Trophoblast cell (in vitro differentiated cells and primary cell): Measurements from ENCODE around the gene PPP2R3B.

Experiments
- DNase-seq, 2 donors: peaks; one replicate each; pipeline ENCODE4 v3.0.0-alpha.2; 2016
- H2AFZ ChIP-seq: 2 replicates; pipeline ENCODE4 v1.6.1; 2013; ENCODE audit warnings: low read length, moderate library complexity, mild to moderate bottlenecking; ENCODE audit not compliant: insufficient read depth, poor library complexity
- H2AK5ac ChIP-seq: 2 replicates; pipeline ENCODE4 v1.6.1; 2013; ENCODE audit warnings: mild to moderate bottlenecking, low read length
- H2BK120ac ChIP-seq: 2 replicates; pipeline ENCODE4 v1.6.1; 2013; ENCODE audit warnings: low read length, mild to moderate bottlenecking, moderate library complexity; ENCODE audit not compliant: insufficient read depth, poor library complexity
- H2BK12ac ChIP-seq: 2 replicates; pipeline ENCODE4 v1.6.1; 2013; ENCODE audit warnings: mild to moderate bottlenecking, low read length, moderate library complexity
- H2BK5ac ChIP-seq: 2 replicates; pipeline ENCODE4 v1.6.1; 2013; ENCODE audit warnings: low read length, low read depth, moderate library complexity, mild to moderate bottlenecking; ENCODE audit not compliant: poor library complexity
- H3K14ac ChIP-seq: 2 replicates; pipeline ENCODE4 v1.6.1; 2013; ENCODE audit warnings: mild to moderate bottlenecking, low read length
- H3K18ac ChIP-seq: 2 replicates; pipeline ENCODE4 v1.6.1; 2013; ENCODE audit warnings: mild to moderate bottlenecking, low read length
- H3K23ac ChIP-seq: 2 replicates; pipeline ENCODE4 v1.6.1; 2013; ENCODE audit warnings: low read length
- H3K27ac ChIP-seq: 2 replicates; pipeline ENCODE4 v1.5.1; 2013; ENCODE audit warnings: low read depth, mild to moderate bottlenecking, inconsistent platforms, low read length, moderate library complexity
- H3K27me3 ChIP-seq: 2 replicates; pipeline ENCODE4 v1.6.1; 2013; ENCODE audit warnings: inconsistent platforms, mild to moderate bottlenecking, low read length, moderate library complexity; ENCODE audit not compliant: insufficient read depth
- H3K36me3 ChIP-seq, 2 experiments: 1 replicate in 1 of 2; 2 replicates in 1 of 2; pipeline ENCODE4 v1.6.1; 2013; ENCODE audit warnings: low read length in 2 of 2, mild to moderate bottlenecking in 2 of 2, moderate library complexity in 1 of 2; ENCODE audit not compliant: insufficient read depth in 2 of 2, control insufficient read depth in 1 of 2
- H3K4ac ChIP-seq: 2 replicates; pipeline ENCODE4 v1.6.1; 2013; ENCODE audit warnings: low read depth, mild to moderate bottlenecking, low read length, moderate library complexity
- H3K4me1 ChIP-seq, 2 experiments: 1 replicate in 1 of 2; 2 replicates in 1 of 2; pipeline ENCODE4 v1.6.1; 2013; ENCODE audit warnings: low read length in 2 of 2, mild to moderate bottlenecking in 2 of 2, moderate library complexity in 1 of 2; ENCODE audit not compliant: insufficient read depth in 2 of 2, control insufficient read depth in 1 of 2
- H3K4me2 ChIP-seq: 2 replicates; pipeline ENCODE4 v1.6.1; 2013; ENCODE audit warnings: inconsistent platforms, mild to moderate bottlenecking, low read length, moderate library complexity
- H3K4me3 ChIP-seq: 2 replicates; pipeline ENCODE4 v1.5.1; 2013; ENCODE audit warnings: mild to moderate bottlenecking, low read depth, low read length, inconsistent platforms
- H3K79me1 ChIP-seq: one replicate; pipeline ENCODE4 v1.6.1; 2013; ENCODE audit warnings: low read length
- H3K79me2 ChIP-seq: 2 replicates; pipeline ENCODE4 v1.6.1; 2013; ENCODE audit warnings: low read length, mild to moderate bottlenecking; ENCODE audit not compliant: control insufficient read depth, insufficient read depth, poor library complexity
- H3K9ac ChIP-seq: 2 replicates; pipeline ENCODE4 v1.6.1; 2013; ENCODE audit warnings: mild to moderate bottlenecking, low read length
- H3K9me3 ChIP-seq: 2 replicates; pipeline ENCODE4 v1.6.1; 2013; ENCODE audit warnings: low read depth, mild to moderate bottlenecking, control low read depth, inconsistent platforms, low read length; ENCODE audit not compliant: insufficient read depth
- H4K12ac ChIP-seq: 2 replicates; pipeline ENCODE4 v1.6.1; 2013; ENCODE audit warnings: low read depth, mild to moderate bottlenecking, low read length, moderate library complexity
- H4K8ac ChIP-seq: 2 replicates; pipeline ENCODE4 v1.6.1; 2013; ENCODE audit warnings: low read depth, mild to moderate bottlenecking, low read length, moderate library complexity
- H4K91ac ChIP-seq: one replicate; pipeline ENCODE4 v1.6.1; 2013; ENCODE audit warnings: low read depth, mild to moderate bottlenecking, low read length, moderate library complexity
- WGBS: extraction: QIAGEN DNeasy Blood & Tissue Kit; methylation state at CpG from one replicate; pipeline ENCODE4 v1.1.7; 2013; ENCODE audit warnings: missing lambda C conversion rate; ENCODE audit not compliant: insufficient read length, insufficient coverage; ENCODE audit errors: extremely low coverage; 5-methylcytosine and 5-hydroxymethylcytosine counted together

PPP2R3B gene

GRCh38 chrX:300334-300733 is 86.4 kb downstream of the PPP2R3B start:
- no peaks in the 10 kb centered on the region for H3K4me1 ChIP-seq
- peaks cover 54 to 56% of the 10 kb centered on the region in 2 experiments for H3K36me3 ChIP-seq
- no peak overlapping the region for H4K91ac ChIP-seq
- no peak overlapping the region for H3K14ac ChIP-seq
- H3K9ac ChIP-seq: no peak overlapping the region
- H3K4me2 ChIP-seq: no peak overlapping the region
- H3K79me1 ChIP-seq: no peaks in the 10 kb centered on the region
- H2BK5ac ChIP-seq: no peak overlapping the region
- no peak overlapping the region for H2AFZ ChIP-seq
- H3K79me2 ChIP-seq: no peaks in the 10 kb centered on the region
- no peaks in the 10 kb centered on the region for H3K27me3 ChIP-seq
- no peak overlapping the region for H2AK5ac ChIP-seq
- H2BK12ac ChIP-seq: no peak overlapping the region
- WGBS: no CpG with 5 or more reads among the region's 8 CpGs
- no peak overlapping the region for H2BK120ac ChIP-seq
- H3K18ac ChIP-seq: no peak overlapping the region
- no peak overlapping the region for H3K23ac ChIP-seq
- no peak for DNase-seq
- H3K9me3 ChIP-seq: peaks cover 5% of the 10 kb centered on the region
- no peak overlapping the region for H3K4ac ChIP-seq
- H4K8ac ChIP-seq: no peak overlapping the region
- no peak overlapping the region for H3K4me3 ChIP-seq
- H3K27ac ChIP-seq: no peak overlapping the region
- H4K12ac ChIP-seq: no peak overlapping the region

- peaks cover 5% of the 10 kb centered on the region for H3K9me3 ChIP-seq
- no peaks in the 10 kb centered on the region for H3K79me1 ChIP-seq
- no peak overlapping the region for H3K9ac ChIP-seq
- no peaks in the 10 kb centered on the region for H3K4me1 ChIP-seq
- H3K79me2 ChIP-seq: no peaks in the 10 kb centered on the region
- WGBS: no CpG with 5 or more reads among the region's 36 CpGs
- no peak overlapping the region for H2AK5ac ChIP-seq
- no peak overlapping the region for H4K91ac ChIP-seq
- H2BK5ac ChIP-seq: no peak overlapping the region
- H3K4me2 ChIP-seq: no peak overlapping the region
- no peak overlapping the region for H3K4me3 ChIP-seq
- no peak overlapping the region for H4K12ac ChIP-seq
- DNase-seq: no peak
- no peak overlapping the region for H3K14ac ChIP-seq
- no peak overlapping the region for H3K23ac ChIP-seq
- H3K27me3 ChIP-seq: no peaks in the 10 kb centered on the region
- no peak overlapping the region for H2AFZ ChIP-seq
- no peak overlapping the region for H4K8ac ChIP-seq
- no peak overlapping the region for H2BK12ac ChIP-seq
- H3K36me3 ChIP-seq: peaks cover 55 to 59% of the 10 kb centered on the region in 2 experiments
- H3K18ac ChIP-seq: no peak overlapping the region
- H2BK120ac ChIP-seq: no peak overlapping the region
- H3K27ac ChIP-seq: no peak overlapping the region
- no peak overlapping the region for H3K4ac ChIP-seq
These were observed 87.7 kb downstream of the PPP2R3B start for GRCh38 chrX:298993-299392.

DNA sequence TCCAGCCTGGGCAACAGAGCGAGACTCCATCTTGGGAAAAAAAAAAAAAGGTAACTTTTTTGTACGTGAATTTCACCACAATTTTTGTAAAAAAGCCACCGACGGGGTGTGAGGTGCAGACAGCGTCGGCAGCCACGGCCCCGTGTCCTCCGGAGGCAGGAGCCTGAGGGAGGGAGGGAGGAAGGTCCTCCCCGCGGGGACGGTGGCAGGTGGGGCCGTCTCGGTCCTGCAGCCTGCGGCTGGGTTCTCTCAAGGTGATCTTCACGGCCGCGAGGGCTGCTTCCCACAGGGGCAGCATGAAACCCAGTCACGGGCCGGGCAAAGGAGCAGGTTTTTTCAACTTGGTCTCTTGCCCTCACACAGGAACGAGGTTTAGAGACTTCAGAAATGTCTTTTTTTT is 91.6 kb downstream of the PPP2R3B start:
- Histone ChIP-seq H3K27ac (no peak overlapping the region), H3K4me3 (no peak overlapping the region), H3K27me3 (no peaks in the 10 kb centered on the region), H2BK12ac (no peak overlapping the region), H4K8ac (no peak overlapping the region), H3K4ac (no peak overlapping the region), H4K12ac (no peak overlapping the region), H3K14ac (no peak overlapping the region), H2AK5ac (no peak overlapping the region), H3K9me3 (peaks cover 13% of the 10 kb centered on the region), H3K36me3 (peaks cover 67% of the 10 kb centered on the region in 2 experiments), H3K79me2 (no peaks in the 10 kb centered on the region), H2BK5ac (no peak overlapping the region), H3K79me1 (no peaks in the 10 kb centered on the region), H3K18ac (no peak overlapping the region), H2AFZ (no peak overlapping the region), H2BK120ac (no peak overlapping the region), H3K4me2 (no peak overlapping the region), H3K23ac (no peak overlapping the region), H3K4me1 (no peaks in the 10 kb centered on the region), H3K9ac (no peak overlapping the region), H4K91ac (no peak overlapping the region)
- DNase-seq: no peak
- WGBS: no CpG with 5 or more reads among the region's 21 CpGs

- H3K79me2 ChIP-seq: no peaks in the 10 kb centered on the region
- WGBS: no CpG with 5 or more reads among the region's 47 CpGs
- H2AK5ac ChIP-seq: no peak overlapping the region
These were observed 93.5 kb downstream of the PPP2R3B start for GRCh38 chrX:292900-293897.

More at GRCh38 chrX:292900-293897, 93.5 kb downstream of the PPP2R3B start:
- Histone ChIP-seq H3K9ac (no peak overlapping the region), H4K12ac (no peak overlapping the region), H3K4me3 (no peak overlapping the region), H2BK5ac (no peak overlapping the region), H3K4ac (no peak overlapping the region), H3K4me2 (no peak overlapping the region), H3K18ac (no peak overlapping the region), H4K8ac (no peak overlapping the region), H4K91ac (no peak overlapping the region), H3K79me1 (no peaks in the 10 kb centered on the region), H3K14ac (no peak overlapping the region), H3K27me3 (no peaks in the 10 kb centered on the region), H3K4me1 (no peaks in the 10 kb centered on the region), H2AFZ (no peak overlapping the region), H3K23ac (no peak overlapping the region), H3K36me3 (peaks cover 70 to 72% of the 10 kb centered on the region in 2 experiments), H3K27ac (no peak overlapping the region), H2BK12ac (no peak overlapping the region), H3K9me3 (peaks cover 15% of the 10 kb centered on the region), H2BK120ac (no peak overlapping the region)
- no peak for DNase-seq
